ENCODE data around the gene USB1. TPM values are rescaled to one million over a fixed set of nuclear protein-coding genes. Genes with fewer than 3 reads are reported as not detected.

USB1 gene
- polyA plus RNA-seq, 2 of the 4 experiments (the other 2 are of a cell fraction), result 88.8 to 143 TPM

- no peak for DNase-seq (ENCODE audit: low read depth in 1 of 2, low spot score in 1 of 2)
- WGBS (ENCODE audit: missing lambda C conversion rate), result 73% methylated on average over 8 of the region's 8 CpGs
- Histone ChIP-seq H3K9me3 (no peaks in the 10 kb centered on the region), H3K4me2 (no peak overlapping the region), H3K27ac (no peak overlapping the region), H3K4me3 (no peak overlapping the region), H3K4me1 (no peaks in the 10 kb centered on the region)
- CTCF ChIA-PET, result interaction anchor here (0.9 to 3.7 kb wide), 4 partner anchors 10 to 36 kb away, joined by 4 to 16 read pairs (median 4); no protein-coding TSS in a partner anchor
- TF ChIP-seq HEYL (CRISPR knock-in tag; IDR thresholded peaks at IDR 0.05), result no peak
- TF ChIP-seq EHF (CRISPR knock-in tag; IDR thresholded peaks at IDR 0.05), result no peak
- TF ChIP-seq NPAS2 (CRISPR knock-in tag; IDR thresholded peaks at IDR 0.05; ENCODE audit: borderline replicate concordance), result no peak
- TF ChIP-seq TP53 (CRISPR knock-in tag; IDR thresholded peaks at IDR 0.05), result no peak
- TF ChIP-seq MYC (IDR thresholded peaks at IDR 0.05; ENCODE audit: borderline replicate concordance, low read length), result no peak
- TF ChIP-seq USF2 (IDR thresholded peaks at IDR 0.05), result no peak
- TF ChIP-seq ESRRA (IDR thresholded peaks at IDR 0.05; ENCODE audit: borderline replicate concordance, low read length), result no peak
- TF ChIP-seq MAX (IDR thresholded peaks at IDR 0.05), result no peak
- peak; percentile 47 to 56; a peak in 3 of 6 replicates for ATAC-seq
- POLR2A ChIA-PET, result no interaction called here
- no peak for FAIRE-seq
Measured at GRCh38 chr16:58063377-58064076, 62.3 kb downstream of the USB1 start.

- no peak for TF ChIP-seq NR3C1 (IDR thresholded peaks at IDR 0.05)
- TF ChIP-seq ZFP36 (IDR thresholded peaks at IDR 0.05; ENCODE audit: borderline replicate concordance, partially characterized antibody), result no peak
- no peak for TF ChIP-seq POLR2AphosphoS2 (conservative IDR thresholded peaks at IDR 0.05; ENCODE audit: low read length)
- 0 out of 2 replicates have a peak, but pooled peaks have one; percentile 6 for TF ChIP-seq USF2 (IDR thresholded peaks at IDR 0.05)
- TF ChIP-seq MAZ (IDR thresholded peaks at IDR 0.05; ENCODE audit: borderline replicate concordance, low read depth, low read length), result no peak
- ATAC-seq, result no peak
- WGBS (ENCODE audit: missing lambda C conversion rate), result 98% methylated on average over 4 of the region's 4 CpGs
- H3K4me1 ChIP-seq, result no peaks in the 10 kb centered on the region
- no peak overlapping the region for H3K27ac ChIP-seq
- H3K4me3 ChIP-seq, result no peak overlapping the region
- FAIRE-seq, result no peak
- ChIA-PET CTCF (interaction anchor here (0.6 to 1.5 kb wide), 3 partner anchors 24 to 38 kb away, joined by 3 to 5 read pairs (median 5); no protein-coding TSS in a partner anchor), POLR2A (interaction anchor here (0.6 kb wide), 1 partner anchor 256 kb away, joined by 3 read pairs; no protein-coding TSS in a partner anchor)
- no peak for DNase-seq (ENCODE audit: low read depth in 1 of 2, low spot score in 1 of 2)
- no peaks in the 10 kb centered on the region for H3K9me3 ChIP-seq
- no peak overlapping the region for H3K4me2 ChIP-seq
Measured at GRCh38 chr16:58070585-58070984, 69.4 kb downstream of the USB1 start.

Other genes starting within 250 kb of the USB1 start
- gene KIFC3, start 198.9 kb upstream of the USB1 start, polyA plus RNA-seq (2011; rRNA removed), result 127 and 128 TPM in 2 replicates
- 171 to 180 TPM (median 178 TPM) in 3 replicates for gene KIFC3, start 198.9 kb upstream of the USB1 start, polyA plus RNA-seq (2017; fragmentation: RNase III; extraction: RNeasy Plus Mini Kit Qiagen cat#74134 plus additional on column Dnase treatment)
- 0.12 and 0.39 TPM in 2 replicates for gene CNGB1, start 30.3 kb upstream of the USB1 start, polyA plus RNA-seq (2011; rRNA removed)
- gene CNGB1, start 30.3 kb upstream of the USB1 start, polyA plus RNA-seq (2017; fragmentation: RNase III; extraction: RNeasy Plus Mini Kit Qiagen cat#74134 plus additional on column Dnase treatment), result 0.15 to 0.23 TPM (median 0.21 TPM) in 3 replicates
- gene ZNF319, start 735 bp upstream of the USB1 start, polyA plus RNA-seq (2011; rRNA removed), result 10.8 and 12.0 TPM in 2 replicates
- gene ZNF319, start 735 bp upstream of the USB1 start, polyA plus RNA-seq (2017; fragmentation: RNase III; extraction: RNeasy Plus Mini Kit Qiagen cat#74134 plus additional on column Dnase treatment), result 11.1 to 11.6 TPM (median 11.3 TPM) in 3 replicates
- 4.3 and 5.2 TPM in 2 replicates for gene MMP15, start 24.3 kb downstream of the USB1 start, polyA plus RNA-seq (2011; rRNA removed)
- gene MMP15, start 24.3 kb downstream of the USB1 start, polyA plus RNA-seq (2017; fragmentation: RNase III; extraction: RNeasy Plus Mini Kit Qiagen cat#74134 plus additional on column Dnase treatment), result 9.8 to 11.2 TPM (median 10.3 TPM) in 3 replicates
- gene CFAP20, start 128.0 kb downstream of the USB1 start, polyA plus RNA-seq (2011; rRNA removed), result 51.0 and 53.1 TPM in 2 replicates
- 44.4 to 46.5 TPM (median 45.3 TPM) in 3 replicates for gene CFAP20, start 128.0 kb downstream of the USB1 start, polyA plus RNA-seq (2017; fragmentation: RNase III; extraction: RNeasy Plus Mini Kit Qiagen cat#74134 plus additional on column Dnase treatment)
- gene CSNK2A2, start 196.7 kb downstream of the USB1 start, polyA plus RNA-seq (2011; rRNA removed), result 47.6 and 64.3 TPM in 2 replicates
- 42.5 to 44.3 TPM (median 44.0 TPM) in 3 replicates for gene CSNK2A2, start 196.7 kb downstream of the USB1 start, polyA plus RNA-seq (2017; fragmentation: RNase III; extraction: RNeasy Plus Mini Kit Qiagen cat#74134 plus additional on column Dnase treatment)